Astrocyte (in vitro differentiated cells and primary cell): ENCODE results near the gene RNF169. TPM values are rescaled to one million over a fixed set of nuclear protein-coding genes. Genes with fewer than 3 reads are reported as not detected.
A peak's percentile ranks its signal among the peaks of the same experiment; 100 is the strongest.

ENCODE experiments used
- DNase-seq: peaks from one replicate; pipeline ENCODE4 v3.0.0-alpha.2; 2010; ENCODE audit warnings: low read depth
- FAIRE-seq: peaks from 2 replicates; lab custom pipeline; 2011; peaks lifted over from hg19 to GRCh38; lab: Jason Lieb, UNC
- H2AFZ ChIP-seq: 2 replicates; pipeline ENCODE4 v1.6.0; 2012; ENCODE audit warnings: low read depth, low read length, inconsistent platforms
- H3K27ac ChIP-seq: 2 replicates; pipeline ENCODE4 v1.5.1; 2011; ENCODE audit warnings: low read depth, low read length, inconsistent platforms
- H3K27me3 ChIP-seq: 2 replicates; pipeline ENCODE4 v1.6.0; 2011; ENCODE audit warnings: low read length, inconsistent platforms; ENCODE audit not compliant: insufficient read depth
- H3K36me3 ChIP-seq: 2 replicates; pipeline ENCODE4 v1.5.1; 2011; ENCODE audit warnings: low read length, inconsistent platforms; ENCODE audit not compliant: insufficient read depth
- H3K4me1 ChIP-seq: 2 replicates; pipeline ENCODE4 v1.5.1; 2011; ENCODE audit warnings: low read length, inconsistent platforms; ENCODE audit not compliant: insufficient read depth
- H3K4me2 ChIP-seq: 2 replicates; pipeline ENCODE4 v1.6.0; 2012; ENCODE audit warnings: low read length, inconsistent platforms
- H3K4me3 ChIP-seq: 2 replicates; pipeline ENCODE4 v1.5.1; 2011; ENCODE audit warnings: low read depth, mild to moderate bottlenecking, low read length, inconsistent platforms; ENCODE audit not compliant: insufficient read depth
- H3K79me2 ChIP-seq: 2 replicates; pipeline ENCODE4 v1.6.0; 2012; ENCODE audit warnings: mild to moderate bottlenecking, low read length, inconsistent platforms; ENCODE audit not compliant: insufficient read depth
- H3K9ac ChIP-seq: 2 replicates; pipeline ENCODE4 v1.6.0; 2012; ENCODE audit warnings: mild to moderate bottlenecking, low read length, inconsistent platforms
- H3K9me3 ChIP-seq: 2 replicates; pipeline ENCODE4 v1.5.1; 2012; ENCODE audit warnings: low read depth, mild to moderate bottlenecking, low read length, inconsistent platforms; ENCODE audit not compliant: insufficient read depth
- H4K20me1 ChIP-seq: 2 replicates; pipeline ENCODE4 v1.6.0; 2012; ENCODE audit warnings: low read length, inconsistent platforms; ENCODE audit not compliant: insufficient read depth
- H3K27ac Mint-ChIP-seq: one replicate; pipeline ENCODE4 v1.8.0; 2021; ENCODE audit warnings: mild to moderate bottlenecking, mixed read lengths; ENCODE audit not compliant: unreplicated experiment
- H3K27me3 Mint-ChIP-seq: one replicate; pipeline ENCODE4 v1.8.0; 2021; ENCODE audit warnings: low read depth, mixed read lengths; ENCODE audit not compliant: unreplicated experiment
- H3K36me3 Mint-ChIP-seq: one replicate; pipeline ENCODE4 v1.8.0; 2021; ENCODE audit warnings: low read depth, mixed read lengths; ENCODE audit not compliant: unreplicated experiment
- H3K4me1 Mint-ChIP-seq: one replicate; pipeline ENCODE4 v1.8.0; 2021; ENCODE audit warnings: low read depth, mixed read lengths; ENCODE audit not compliant: unreplicated experiment
- H3K4me3 Mint-ChIP-seq: one replicate; pipeline ENCODE4 v1.8.0; 2021; ENCODE audit warnings: mild to moderate bottlenecking, moderate library complexity, mixed read lengths; ENCODE audit not compliant: unreplicated experiment
- H3K9me3 Mint-ChIP-seq: one replicate; pipeline ENCODE4 v1.8.0; 2021; ENCODE audit warnings: mild to moderate bottlenecking, mixed read lengths; ENCODE audit not compliant: unreplicated experiment
- EZH2 ChIP-seq: IDR thresholded peaks from 2 replicates; pipeline ENCODE4 v1.6.1; 2012; ENCODE audit warnings: mild to moderate bottlenecking, low read length, inconsistent platforms; ENCODE audit not compliant: insufficient read depth
- total RNA-seq: library from RNA; stranded (reverse); gene quantifications from 2 replicates; pipeline ENCODE4 v1.2.1, GENCODE V29; 2021
- TF ChIP-seq, protein P1 (sequence below): IDR thresholded peaks from 2 replicates; pipeline ENCODE4 v1.5.1; 2011; ENCODE audit warnings: low read depth, mild to moderate bottlenecking, inconsistent platforms, low read length, moderate library complexity; ENCODE audit not compliant: insufficient read depth

The RNF169 gene
- total RNA-seq, 1 donor from 2014 or later, result 10.7 TPM

DNA sequence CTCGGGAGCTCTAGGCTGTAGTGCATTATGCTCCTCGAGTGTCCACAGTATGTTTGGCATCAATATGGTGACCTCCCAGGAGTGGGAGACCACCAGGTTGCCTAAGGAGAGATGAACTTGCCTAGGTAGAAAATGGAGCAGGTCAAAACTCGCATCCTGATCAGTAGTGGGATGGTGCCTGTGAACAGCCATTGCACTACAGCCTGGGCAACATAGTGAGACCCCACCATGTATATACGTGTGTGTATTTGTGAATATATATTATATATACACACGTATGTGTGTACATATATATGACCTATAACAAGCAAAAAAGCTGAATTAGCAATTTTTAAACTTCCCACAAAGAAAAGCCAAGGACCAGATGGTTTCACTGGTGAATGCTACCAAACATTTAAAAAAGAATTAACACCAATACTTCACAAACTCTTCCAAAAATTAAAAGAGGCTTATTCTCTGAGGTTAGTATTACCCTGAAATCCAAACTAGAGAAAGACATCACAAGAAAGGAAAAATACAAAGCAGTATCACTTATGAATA is 97.4 kb downstream of the RNF169 start:
- DNase-seq (no peak), FAIRE-seq (no peak)
- Histone ChIP-seq H3K4me2 (no peak overlapping the region), H3K9ac (no peak overlapping the region), H3K27ac (no peak overlapping the region), H3K9me3 (no peaks in the 10 kb centered on the region), H4K20me1 (peaks cover 5% of the 10 kb centered on the region), H3K79me2 (no peaks in the 10 kb centered on the region), H2AFZ (no peak overlapping the region), H3K27me3 (no peaks in the 10 kb centered on the region), H3K36me3 (peaks cover 12% of the 10 kb centered on the region), H3K4me1 (peaks cover 18% of the 10 kb centered on the region), H3K4me3 (no peak overlapping the region)
- no peak for TF ChIP-seq EZH2
- TF ChIP-seq, protein P1, sequence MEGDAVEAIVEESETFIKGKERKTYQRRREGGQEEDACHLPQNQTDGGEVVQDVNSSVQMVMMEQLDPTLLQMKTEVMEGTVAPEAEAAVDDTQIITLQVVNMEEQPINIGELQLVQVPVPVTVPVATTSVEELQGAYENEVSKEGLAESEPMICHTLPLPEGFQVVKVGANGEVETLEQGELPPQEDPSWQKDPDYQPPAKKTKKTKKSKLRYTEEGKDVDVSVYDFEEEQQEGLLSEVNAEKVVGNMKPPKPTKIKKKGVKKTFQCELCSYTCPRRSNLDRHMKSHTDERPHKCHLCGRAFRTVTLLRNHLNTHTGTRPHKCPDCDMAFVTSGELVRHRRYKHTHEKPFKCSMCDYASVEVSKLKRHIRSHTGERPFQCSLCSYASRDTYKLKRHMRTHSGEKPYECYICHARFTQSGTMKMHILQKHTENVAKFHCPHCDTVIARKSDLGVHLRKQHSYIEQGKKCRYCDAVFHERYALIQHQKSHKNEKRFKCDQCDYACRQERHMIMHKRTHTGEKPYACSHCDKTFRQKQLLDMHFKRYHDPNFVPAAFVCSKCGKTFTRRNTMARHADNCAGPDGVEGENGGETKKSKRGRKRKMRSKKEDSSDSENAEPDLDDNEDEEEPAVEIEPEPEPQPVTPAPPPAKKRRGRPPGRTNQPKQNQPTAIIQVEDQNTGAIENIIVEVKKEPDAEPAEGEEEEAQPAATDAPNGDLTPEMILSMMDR, result no peak
- peaks cover 18% of the 10 kb centered on the region for H3K4me1 Mint-ChIP-seq
- no peak overlapping the region for H3K4me3 Mint-ChIP-seq
- H3K27me3 Mint-ChIP-seq, result no peaks in the 10 kb centered on the region
- H3K36me3 Mint-ChIP-seq, result peaks cover 18% of the 10 kb centered on the region
- H3K27ac Mint-ChIP-seq, result no peak overlapping the region
- H3K9me3 Mint-ChIP-seq, result no peaks in the 10 kb centered on the region

DNA sequence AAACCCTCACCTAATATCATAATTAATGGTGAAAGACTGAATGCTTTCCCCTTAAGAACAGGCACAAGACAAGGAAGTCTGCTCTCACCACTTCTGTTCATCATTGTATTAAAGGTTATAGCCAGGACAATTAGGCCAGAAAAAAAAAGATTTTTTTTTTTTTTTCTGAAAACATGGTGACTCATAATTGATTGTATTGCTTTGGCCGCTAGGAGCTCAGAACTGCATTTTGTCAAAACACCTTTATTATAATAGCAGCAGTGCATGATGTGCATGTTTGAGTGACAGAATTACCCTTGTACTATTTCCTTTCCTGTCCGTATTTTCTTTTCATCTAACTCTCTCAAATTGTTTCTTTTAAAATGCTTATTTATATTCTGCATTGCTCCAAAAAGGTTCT is 98.1 kb downstream of the RNF169 start:
- H3K27ac ChIP-seq, result no peak overlapping the region
- H3K27me3 ChIP-seq, result no peaks in the 10 kb centered on the region
- H3K4me2 ChIP-seq, result no peak overlapping the region
- Mint-ChIP-seq H3K27ac (no peak overlapping the region), H3K4me1 (peaks cover 18% of the 10 kb centered on the region), H3K36me3 (peaks cover 19% of the 10 kb centered on the region), H3K27me3 (no peaks in the 10 kb centered on the region), H3K4me3 (no peak overlapping the region), H3K9me3 (no peaks in the 10 kb centered on the region)
- no peak overlapping the region for H3K9ac ChIP-seq
- no peaks in the 10 kb centered on the region for H3K79me2 ChIP-seq
- TF ChIP-seq, protein P1, result peak; percentile 17
- no peak for TF ChIP-seq EZH2
- DNase-seq (no peak), FAIRE-seq (no peak)
- peaks cover 14% of the 10 kb centered on the region for H3K36me3 ChIP-seq
- no peak overlapping the region for H2AFZ ChIP-seq
- H4K20me1 ChIP-seq, result peaks cover 5% of the 10 kb centered on the region
- H3K4me1 ChIP-seq, result peaks cover 18% of the 10 kb centered on the region
- H3K9me3 ChIP-seq, result no peaks in the 10 kb centered on the region
- no peak overlapping the region for H3K4me3 ChIP-seq

DNA sequence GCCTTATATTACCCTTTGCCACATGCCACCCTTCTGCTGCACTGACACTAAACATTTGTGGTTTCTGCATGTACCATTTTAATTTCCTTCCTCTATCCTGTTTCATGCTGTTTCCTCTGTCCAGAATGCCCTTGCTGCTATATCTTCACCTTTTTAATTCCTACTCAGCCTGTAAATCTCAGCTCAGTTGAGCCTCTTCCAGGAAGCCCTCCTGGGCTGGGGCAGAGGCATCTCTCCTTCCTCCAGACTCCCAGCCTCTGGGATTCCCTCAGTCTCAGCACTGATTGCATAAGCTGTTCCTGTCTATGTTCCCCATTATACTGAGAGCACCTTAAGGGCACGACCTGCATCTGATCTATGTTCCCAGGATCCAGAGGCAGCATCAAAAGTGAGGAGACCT is 98.7 kb downstream of the RNF169 start:
- Histone ChIP-seq H3K4me1 (peaks cover 18% of the 10 kb centered on the region), H3K4me2 (no peak overlapping the region), H3K79me2 (no peaks in the 10 kb centered on the region), H3K36me3 (peaks cover 11% of the 10 kb centered on the region), H3K9me3 (no peaks in the 10 kb centered on the region), H3K27me3 (no peaks in the 10 kb centered on the region), H3K27ac (no peak overlapping the region), H3K9ac (no peak overlapping the region), H4K20me1 (peaks cover under 1% of the 10 kb centered on the region), H3K4me3 (no peak overlapping the region), H2AFZ (no peak overlapping the region)
- Mint-ChIP-seq H3K4me1 (peaks cover 18% of the 10 kb centered on the region), H3K4me3 (no peak overlapping the region), H3K9me3 (no peaks in the 10 kb centered on the region), H3K27ac (no peak overlapping the region), H3K27me3 (no peaks in the 10 kb centered on the region), H3K36me3 (peaks cover 23% of the 10 kb centered on the region)
- no peak for DNase-seq
- TF ChIP-seq EZH2, result no peak
- TF ChIP-seq, protein P1, result no peak
- FAIRE-seq, result no peak
